ENCODE data around the gene ATG2A. TPM values are rescaled to one million over a fixed set of nuclear protein-coding genes. Genes with fewer than 3 reads are reported as not detected.

ATG2A gene
- polyA plus RNA-seq, result 2.4 to 5.7 TPM (median 4.5 TPM) in 3 replicates
- polyA plus RNA-seq (2011; ENCODE audit: low read depth), result 8.6 TPM
- 3.0 and 6.4 TPM in 2 replicates for polyA plus RNA-seq (2011; cell fraction: cytosol; rRNA removed)
- polyA plus RNA-seq (2011; cell fraction: nucleus; rRNA removed), result 15.8 and 21.8 TPM in 2 replicates
- polyA plus RNA-seq (2012; ENCODE audit: low replicate concordance), result 13.5 and 26.7 TPM in 2 replicates
- 7.6 to 19.2 TPM (median 9.6 TPM) in 3 replicates for polyA minus RNA-seq
- 27.4 TPM for polyA minus RNA-seq (2011; cell fraction: cytosol; rRNA and poly(A)+ RNA removed)
- 18.6 and 21.2 TPM in 2 replicates for polyA minus RNA-seq (2011; cell fraction: nucleus; rRNA and poly(A)+ RNA removed)

GRCh38 chr11:64916775-64917662 is at the start of gene ATG2A:
Gene ATG2A (minus strand): TSS chr11:64917209. CDS start chr11:64917135, 74 bp downstream.
- dilution Hi-C loops (cut with MboI; ENCODE audit: extremely low pct_ligation_motif_present, low sequenced_read_pairs), result no loop called here
- peak within 1 kb of the TSS; percentile 95 for H3K9ac ChIP-seq (ENCODE audit: control insufficient read depth, extremely low read depth, insufficient read depth, low read length)
- H3K27me3 ChIP-seq (ENCODE audit: control insufficient read depth, extremely low read depth, insufficient read depth, low read length), result no peaks in the 10 kb centered on the region
- peak within 1 kb of the TSS; percentile 100 for H3K4me2 ChIP-seq (ENCODE audit: control insufficient read depth, extremely low read depth, insufficient read depth, low read depth, low read length)
- no peak for TF ChIP-seq EZH2 (IDR thresholded peaks at IDR 0.05; ENCODE audit: low read length)
- TF ChIP-seq, protein P1, sequence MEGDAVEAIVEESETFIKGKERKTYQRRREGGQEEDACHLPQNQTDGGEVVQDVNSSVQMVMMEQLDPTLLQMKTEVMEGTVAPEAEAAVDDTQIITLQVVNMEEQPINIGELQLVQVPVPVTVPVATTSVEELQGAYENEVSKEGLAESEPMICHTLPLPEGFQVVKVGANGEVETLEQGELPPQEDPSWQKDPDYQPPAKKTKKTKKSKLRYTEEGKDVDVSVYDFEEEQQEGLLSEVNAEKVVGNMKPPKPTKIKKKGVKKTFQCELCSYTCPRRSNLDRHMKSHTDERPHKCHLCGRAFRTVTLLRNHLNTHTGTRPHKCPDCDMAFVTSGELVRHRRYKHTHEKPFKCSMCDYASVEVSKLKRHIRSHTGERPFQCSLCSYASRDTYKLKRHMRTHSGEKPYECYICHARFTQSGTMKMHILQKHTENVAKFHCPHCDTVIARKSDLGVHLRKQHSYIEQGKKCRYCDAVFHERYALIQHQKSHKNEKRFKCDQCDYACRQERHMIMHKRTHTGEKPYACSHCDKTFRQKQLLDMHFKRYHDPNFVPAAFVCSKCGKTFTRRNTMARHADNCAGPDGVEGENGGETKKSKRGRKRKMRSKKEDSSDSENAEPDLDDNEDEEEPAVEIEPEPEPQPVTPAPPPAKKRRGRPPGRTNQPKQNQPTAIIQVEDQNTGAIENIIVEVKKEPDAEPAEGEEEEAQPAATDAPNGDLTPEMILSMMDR (optimal IDR thresholded peaks at IDR 0.05 in 1 of 3, IDR thresholded peaks at IDR 0.05 in 1 of 3, conservative IDR thresholded peaks at IDR 0.05 in 1 of 3; ENCODE audit: extremely low read depth in 1 of 3, insufficient read depth in 2 of 3, low read length in 3 of 3), result no peak
- peak within 1 kb of the TSS; percentile 71 to 89 (median 87) for H3K4me3 ChIP-seq (ENCODE audit: control insufficient read depth in 2 of 3, extremely low read depth in 1 of 3, insufficient read depth in 2 of 3, low read depth in 1 of 3, low read length in 3 of 3)
- DNase-seq (ENCODE audit: low read depth, low spot score) (peak; percentile 98), FAIRE-seq (peak; percentile 95)
- H3K79me2 ChIP-seq (ENCODE audit: control insufficient read depth, insufficient read depth, low read length), result peaks cover 14% of the 10 kb centered on the region
- peak within 1 kb of the TSS; percentile 76 for H2AFZ ChIP-seq (ENCODE audit: control insufficient read depth, low read length)
- H4K20me1 ChIP-seq (ENCODE audit: control insufficient read depth, extremely low read depth, insufficient read depth, low read length), result no peaks in the 10 kb centered on the region
- peaks cover 0 to 17% of the 10 kb centered on the region in 2 experiments for H3K36me3 ChIP-seq (ENCODE audit: control insufficient read depth in 2 of 2, extremely low read depth in 1 of 2, insufficient read depth in 2 of 2, low read length in 2 of 2)
- H3K9me3 ChIP-seq (ENCODE audit: control insufficient read depth, low read depth, low read length), result no peaks in the 10 kb centered on the region
- no peaks in the 10 kb centered on the region for H3K9me1 ChIP-seq (ENCODE audit: control insufficient read depth, extremely low read depth, insufficient read depth, low read length)
- peak within 1 kb of the TSS; percentile 80 for H3K27ac ChIP-seq (ENCODE audit: control insufficient read depth, insufficient read depth, low read length)
- H3K4me1 ChIP-seq (ENCODE audit: control insufficient read depth, extremely low read depth, insufficient read depth, low read length), result peaks cover 13% of the 10 kb centered on the region

- TF ChIP-seq EZH2 (IDR thresholded peaks at IDR 0.05; ENCODE audit: low read length), result no peak
- TF ChIP-seq, protein P1 (optimal IDR thresholded peaks at IDR 0.05 in 1 of 3, IDR thresholded peaks at IDR 0.05 in 1 of 3, conservative IDR thresholded peaks at IDR 0.05 in 1 of 3; ENCODE audit: extremely low read depth in 1 of 3, insufficient read depth in 2 of 3, low read length in 3 of 3), result no peak
- Histone ChIP-seq H3K27me3 (ENCODE audit: control insufficient read depth, extremely low read depth, insufficient read depth, low read length) (no peaks in the 10 kb centered on the region), H3K36me3 (ENCODE audit: control insufficient read depth in 2 of 2, extremely low read depth in 1 of 2, insufficient read depth in 2 of 2, low read length in 2 of 2) (no peaks in the 10 kb centered on the region), H3K4me2 (ENCODE audit: control insufficient read depth, extremely low read depth, insufficient read depth, low read depth, low read length) (no peak overlapping the region), H3K79me2 (ENCODE audit: control insufficient read depth, insufficient read depth, low read length) (no peaks in the 10 kb centered on the region), H3K27ac (ENCODE audit: control insufficient read depth, insufficient read depth, low read length) (no peak overlapping the region), H3K9ac (ENCODE audit: control insufficient read depth, extremely low read depth, insufficient read depth, low read length) (no peak overlapping the region), H3K9me1 (ENCODE audit: control insufficient read depth, extremely low read depth, insufficient read depth, low read length) (no peaks in the 10 kb centered on the region), H4K20me1 (ENCODE audit: control insufficient read depth, extremely low read depth, insufficient read depth, low read length) (no peaks in the 10 kb centered on the region), H3K4me3 (ENCODE audit: control insufficient read depth in 2 of 3, extremely low read depth in 1 of 3, insufficient read depth in 2 of 3, low read depth in 1 of 3, low read length in 3 of 3) (no peak overlapping the region), H3K9me3 (ENCODE audit: control insufficient read depth, low read depth, low read length) (no peaks in the 10 kb centered on the region), H3K4me1 (ENCODE audit: control insufficient read depth, extremely low read depth, insufficient read depth, low read length) (peaks cover 17% of the 10 kb centered on the region), H2AFZ (ENCODE audit: control insufficient read depth, low read length) (no peak overlapping the region)
- dilution Hi-C loops (cut with MboI; ENCODE audit: extremely low pct_ligation_motif_present, low sequenced_read_pairs), result no loop called here
- DNase-seq (ENCODE audit: low read depth, low spot score) (no peak), FAIRE-seq (no peak)
Measured at GRCh38 chr11:64963072-64963631, 46.1 kb upstream of the ATG2A start.

All from keratinocyte (primary cell).